PC-9 (cell line): ENCODE results near the gene SARS1. TPM values are rescaled to one million over a fixed set of nuclear protein-coding genes. Genes with fewer than 3 reads are reported as not detected.

ENCODE experiments used
- BruUV-seq: library from RNA; stranded (reverse); fragments of 400-500 nt; replicated peaks from 2 replicates; lab custom pipeline; 2021; lab: Mats Ljungman, UMichigan
- CTCF ChIA-PET: fragments of 300-600 bp; sonication (Branson Sonifier 250); formaldehyde crosslinking; loops from one replicate; lab custom pipeline; 2022; ENCODE audit warnings: antibody characterized with exemption; lab: Charles Lee
- POLR2A ChIA-PET: fragments of 300-600 bp; sonication (Branson Sonifier 250); formaldehyde crosslinking; loops from one replicate; lab custom pipeline; 2022; ENCODE audit warnings: antibody characterized with exemption; ENCODE audit not compliant: unreplicated experiment; lab: Charles Lee
- DNase-seq, 2 experiments: peaks; one replicate each; pipeline versions ENCODE4 v3.0.0 to v3.0.0-alpha.2; 2015 to 2022; ENCODE audit warnings: mixed read lengths in 1 of 2
- H2AFZ ChIP-seq: fragments of 200-600 bp; sonication (generic); 2 replicates; pipeline ENCODE4 v1.8.1; 2017; ENCODE audit warnings: antibody characterized with exemption
- H3F3A ChIP-seq: fragments of 200-600 bp; sonication (generic); 2 replicates; pipeline ENCODE4 v1.8.1; 2017; ENCODE audit warnings: antibody characterized with exemption, mild to moderate bottlenecking, low read depth; ENCODE audit not compliant: insufficient read depth
- H3K27ac ChIP-seq: fragments of 200-600 bp; sonication (generic); 2 replicates; pipeline ENCODE4 v1.6.1; 2016; ENCODE audit warnings: mixed run types
- H3K27me3 ChIP-seq: fragments of 200-600 bp; sonication (generic); 2 replicates; pipeline ENCODE4 v1.6.1; 2016; ENCODE audit warnings: low read depth, mixed run types; ENCODE audit not compliant: insufficient read depth
- H3K36me3 ChIP-seq: fragments of 200-600 bp; sonication (generic); 2 replicates; pipeline ENCODE4 v1.6.1; 2016; ENCODE audit warnings: low read depth, mixed run types
- H3K4me1 ChIP-seq: fragments of 200-600 bp; sonication (generic); replicated peaks from 2 replicates; pipeline ENCODE4 v1.6.1; 2016; ENCODE audit warnings: mixed run types; ENCODE audit not compliant: insufficient read depth
- H3K4me2 ChIP-seq: fragments of 200-600 bp; sonication (generic); 2 replicates; pipeline ENCODE4 v1.6.1; 2017; ENCODE audit warnings: mixed run types
- H3K4me3 ChIP-seq: fragments of 200-600 bp; sonication (generic); 2 replicates; pipeline ENCODE4 v1.6.1; 2016; ENCODE audit warnings: mixed run types
- H3K79me2 ChIP-seq: fragments of 200-600 bp; sonication (generic); 2 replicates; pipeline ENCODE4 v1.6.1; 2017; ENCODE audit warnings: low read depth, mixed run types
- H3K9me2 ChIP-seq: fragments of 200-600 bp; sonication (generic); 2 replicates; pipeline ENCODE4 v1.8.1; 2017; ENCODE audit warnings: mild to moderate bottlenecking; ENCODE audit not compliant: insufficient read depth
- H3K9me3 ChIP-seq: fragments of 200-600 bp; sonication (generic); 2 replicates; pipeline ENCODE4 v1.8.1; 2016; ENCODE audit warnings: low read depth; ENCODE audit not compliant: insufficient read depth
- H4K20me1 ChIP-seq: fragments of 200-600 bp; sonication (generic); 2 replicates; pipeline ENCODE4 v1.8.1; 2017; ENCODE audit not compliant: insufficient read depth
- EZH2 ChIP-seq: fragments of 200-600 bp; sonication (generic); IDR thresholded peaks from 2 replicates; pipeline ENCODE4 v1.8.0; 2017; ENCODE audit warnings: antibody characterized with exemption, low read depth
- intact Hi-C: fragments of 100-400 bp; cut with micrococcal nuclease; formaldehyde crosslinking; loops from one replicate; pipeline ENCODE4 v1.10.0; 2022; ENCODE audit not compliant: unreplicated experiment
- total RNA-seq: library from RNA; stranded (reverse); gene quantifications from 2 replicates; pipeline ENCODE4 v1.2.3, GENCODE V29; 2021
- TF ChIP-seq, protein P1 (sequence below): fragments of 200-600 bp; sonication (generic); conservative IDR thresholded peaks from 2 replicates; pipeline ENCODE4 v1.6.1; 2017; ENCODE audit warnings: mixed run types, antibody characterized with exemption, mild to moderate bottlenecking, moderate library complexity

SARS1 gene
- total RNA-seq, 1 experiment from 2014 or later = 206 TPM

DNA sequence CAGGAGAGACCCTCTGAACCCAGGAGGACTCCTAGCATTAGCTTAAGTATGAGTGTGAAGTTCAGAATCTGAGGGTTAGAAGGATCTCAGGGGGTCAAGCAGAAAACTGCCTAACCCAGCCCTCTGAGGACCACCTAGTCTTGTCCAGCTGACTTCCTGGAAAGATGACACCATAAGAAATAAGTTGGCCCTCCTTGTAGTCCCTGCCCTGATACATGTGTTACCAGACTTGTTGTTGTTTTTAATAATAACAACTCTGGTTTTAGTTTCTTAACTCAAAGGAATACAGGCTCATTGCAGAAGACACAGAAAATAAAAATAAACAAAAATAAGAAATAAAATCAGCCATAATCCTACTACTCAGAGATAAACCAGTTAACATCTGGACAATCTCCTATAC is 21.8 kb upstream of the SARS1 start:
- intact Hi-C loops = loop anchor here (5.0 kb wide), 1 partner anchor 680 kb away; no protein-coding TSS in a partner anchor
- CTCF ChIA-PET = interaction anchor here (0.9 kb wide), 1 partner anchor 9 kb away, joined by 3 read pairs; no protein-coding TSS in a partner anchor
- H3K4me3 ChIP-seq = no peak overlapping the region
- POLR2A ChIA-PET = no interaction called here
- no peaks in the 10 kb centered on the region for H4K20me1 ChIP-seq
- no peak overlapping the region for H3K4me2 ChIP-seq
- no TSS peak for BruUV-seq
- H3K36me3 ChIP-seq = no peaks in the 10 kb centered on the region
- no peaks in the 10 kb centered on the region for H3K9me3 ChIP-seq
- H2AFZ ChIP-seq = no peak overlapping the region
- DNase-seq = no peak
- H3K9me2 ChIP-seq = no peaks in the 10 kb centered on the region
- no peaks in the 10 kb centered on the region for H3K79me2 ChIP-seq
- peaks cover 7% of the 10 kb centered on the region for H3K4me1 ChIP-seq
- H3K27me3 ChIP-seq = no peaks in the 10 kb centered on the region
- peaks cover 9% of the 10 kb centered on the region for H3F3A ChIP-seq
- no peak overlapping the region for H3K27ac ChIP-seq
- TF ChIP-seq, protein P1, sequence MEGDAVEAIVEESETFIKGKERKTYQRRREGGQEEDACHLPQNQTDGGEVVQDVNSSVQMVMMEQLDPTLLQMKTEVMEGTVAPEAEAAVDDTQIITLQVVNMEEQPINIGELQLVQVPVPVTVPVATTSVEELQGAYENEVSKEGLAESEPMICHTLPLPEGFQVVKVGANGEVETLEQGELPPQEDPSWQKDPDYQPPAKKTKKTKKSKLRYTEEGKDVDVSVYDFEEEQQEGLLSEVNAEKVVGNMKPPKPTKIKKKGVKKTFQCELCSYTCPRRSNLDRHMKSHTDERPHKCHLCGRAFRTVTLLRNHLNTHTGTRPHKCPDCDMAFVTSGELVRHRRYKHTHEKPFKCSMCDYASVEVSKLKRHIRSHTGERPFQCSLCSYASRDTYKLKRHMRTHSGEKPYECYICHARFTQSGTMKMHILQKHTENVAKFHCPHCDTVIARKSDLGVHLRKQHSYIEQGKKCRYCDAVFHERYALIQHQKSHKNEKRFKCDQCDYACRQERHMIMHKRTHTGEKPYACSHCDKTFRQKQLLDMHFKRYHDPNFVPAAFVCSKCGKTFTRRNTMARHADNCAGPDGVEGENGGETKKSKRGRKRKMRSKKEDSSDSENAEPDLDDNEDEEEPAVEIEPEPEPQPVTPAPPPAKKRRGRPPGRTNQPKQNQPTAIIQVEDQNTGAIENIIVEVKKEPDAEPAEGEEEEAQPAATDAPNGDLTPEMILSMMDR = no peak
- TF ChIP-seq EZH2 = no peak

DNA sequence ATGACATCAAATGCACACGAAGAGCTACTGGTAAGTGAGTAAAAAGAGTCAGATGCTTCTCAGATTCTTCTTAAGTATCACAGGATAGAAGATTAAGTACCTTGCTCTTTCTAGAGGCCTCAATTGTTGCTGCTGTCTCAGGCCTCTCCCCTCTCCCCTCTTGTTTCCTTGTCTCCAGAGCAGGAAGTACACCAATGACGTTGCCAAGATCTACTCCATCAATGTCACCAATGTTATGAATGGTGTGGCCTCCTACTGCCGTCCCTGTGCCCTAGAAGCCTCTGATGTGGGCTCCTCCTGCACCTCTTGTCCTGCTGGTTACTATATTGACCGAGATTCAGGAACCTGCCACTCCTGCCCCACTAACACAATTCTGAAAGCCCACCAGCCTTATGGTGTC is 21.3 kb upstream of the SARS1 start:
- intact Hi-C loops = loop anchor here (5.0 kb wide), 1 partner anchor 680 kb away; no protein-coding TSS in a partner anchor
- Histone ChIP-seq H3K4me1 (peaks cover 9% of the 10 kb centered on the region), H3F3A (peaks cover 12% of the 10 kb centered on the region), H3K36me3 (no peaks in the 10 kb centered on the region), H3K4me3 (no peak overlapping the region), H3K27ac (no peak overlapping the region), H3K27me3 (no peaks in the 10 kb centered on the region), H4K20me1 (no peaks in the 10 kb centered on the region), H3K9me3 (no peaks in the 10 kb centered on the region), H3K9me2 (no peaks in the 10 kb centered on the region), H2AFZ (no peak overlapping the region), H3K4me2 (no peak overlapping the region), H3K79me2 (no peaks in the 10 kb centered on the region)
- no peak for DNase-seq
- CTCF ChIA-PET = no interaction called here
- no TSS peak for BruUV-seq
- POLR2A ChIA-PET = no interaction called here
- TF ChIP-seq, protein P1 = no peak
- no peak for TF ChIP-seq EZH2

DNA sequence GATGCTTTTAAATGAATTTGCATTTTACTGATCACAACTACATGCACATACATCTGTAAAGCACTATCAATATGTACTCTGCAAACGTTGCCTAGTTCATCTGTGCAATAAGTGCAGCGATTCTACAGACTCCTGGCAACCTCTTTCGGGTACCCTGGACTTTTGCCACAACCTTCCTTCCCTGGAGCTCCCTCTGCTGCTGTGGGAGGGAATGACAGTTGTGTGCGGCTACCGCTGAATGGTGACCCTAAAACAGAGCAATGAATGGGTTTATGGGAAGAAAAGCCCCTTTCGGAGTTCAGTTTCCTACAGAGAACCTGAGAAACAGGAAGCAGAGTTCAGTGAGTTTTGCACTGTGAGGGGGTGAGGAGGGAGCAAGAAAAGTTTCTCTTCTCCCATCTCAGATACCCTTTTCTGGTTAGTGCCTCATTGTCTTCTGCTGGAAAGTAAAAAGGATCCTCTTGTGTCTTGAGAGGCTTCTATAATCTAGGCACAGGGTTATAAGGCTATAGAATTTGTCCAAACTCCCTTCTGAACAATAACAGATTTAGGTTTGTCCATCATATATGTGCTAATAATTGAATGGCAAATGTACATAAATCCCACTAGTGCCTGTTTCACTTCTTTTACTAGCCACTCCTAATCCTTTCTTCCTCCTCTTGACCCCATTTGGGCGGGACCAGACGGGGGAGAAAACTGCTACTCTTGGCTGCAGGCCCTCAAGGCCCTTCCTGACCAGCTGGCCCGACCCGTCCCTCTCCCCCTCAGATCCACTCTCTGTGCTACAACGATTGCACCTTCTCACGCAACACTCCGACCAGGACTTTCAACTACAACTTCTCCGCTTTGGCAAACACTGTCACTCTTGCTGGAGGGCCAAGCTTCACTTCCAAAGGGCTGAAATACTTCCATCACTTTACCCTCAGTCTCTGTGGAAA is 19.8 kb upstream of the SARS1 start:
- H3F3A ChIP-seq = peaks cover 27% of the 10 kb centered on the region
- peaks cover 24% of the 10 kb centered on the region for H3K4me1 ChIP-seq
- ChIA-PET POLR2A (interaction anchor here (0.6 kb wide), 1 partner anchor 94 kb away, joined by 5 read pairs; no protein-coding TSS in a partner anchor), CTCF (interaction anchor here (0.6 to 1.4 kb wide), 3 partner anchors 33 to 94 kb away, joined by 3 to 14 read pairs (median 6); a partner anchor contains a TSS)
- H3K9me2 ChIP-seq = no peaks in the 10 kb centered on the region
- no peaks in the 10 kb centered on the region for H3K79me2 ChIP-seq
- H3K27ac ChIP-seq = no peak overlapping the region
- no peaks in the 10 kb centered on the region for H3K27me3 ChIP-seq
- H3K4me2 ChIP-seq = no peak overlapping the region
- no peak overlapping the region for H2AFZ ChIP-seq
- BruUV-seq = no TSS peak
- intact Hi-C loops = loop anchor here (5.0 kb wide), 1 partner anchor 682 kb away; no protein-coding TSS in a partner anchor
- H3K9me3 ChIP-seq = no peaks in the 10 kb centered on the region
- H3K36me3 ChIP-seq = no peaks in the 10 kb centered on the region
- no peak overlapping the region for H3K4me3 ChIP-seq
- no peak for TF ChIP-seq EZH2
- TF ChIP-seq, protein P1 = peak; percentile 93
- H4K20me1 ChIP-seq = no peaks in the 10 kb centered on the region
- DNase-seq = peak in 1 of 2 experiments; percentile 61
